Mucosa of descending colon (tissue), 3 donors: ENCODE measurements around the gene XG. TPM values are rescaled to one million over a fixed set of nuclear protein-coding genes. Genes with fewer than 3 reads are reported as not detected.
A peak's percentile ranks its signal among the peaks of the same experiment; 100 is the strongest.
"Not testable (repeated sequence)": the region's sequence is repeated elsewhere in the genome, so short reads cannot be mapped to it uniquely, and the experiment has no call there.

Source experiments
- ATAC-seq: fragments of 200-7000 bp; cut with Tn5 transposase; one replicate; pipeline ENCODE4 v1.9.1; 2020; ENCODE audit warnings: mild to moderate bottlenecking, moderate library complexity
- DNase-seq, 3 donors: peaks; one replicate each; pipeline ENCODE4 v3.0.0-alpha.2; 2020
- H3K36me3 ChIP-seq: fragments of 200-600 bp; one replicate; pipeline ENCODE4 v1.8.0; 2021; ENCODE audit warnings: low read depth, mild to moderate bottlenecking
- H3K4me1 ChIP-seq: fragments of 200-600 bp; one replicate; pipeline ENCODE4 v1.8.0; 2021; ENCODE audit warnings: low read depth, mild to moderate bottlenecking
- H3K4me3 ChIP-seq: fragments of 200-600 bp; one replicate; pipeline ENCODE4 v1.8.0; 2021; ENCODE audit warnings: mild to moderate bottlenecking
- H3K9me3 ChIP-seq: fragments of 200-600 bp; one replicate; pipeline ENCODE4 v1.8.0; 2021; ENCODE audit warnings: mild to moderate bottlenecking
- intact Hi-C, 2 donors: fragments of 100-400 bp; cut with DNase I in 1 of 2; cut with micrococcal nuclease in 1 of 2; formaldehyde crosslinking; loops; one replicate each; pipeline versions ENCODE4 v1.11.0 to v1.11.1; 2022; cut with DNase I, micrococcal nuclease
- total RNA-seq, 3 donors: library from RNA; stranded (reverse); fragmentation: NEBNext Ultra II Directional in 2 of 3; extraction: Animal tissue kit (Norgen Biotek cat#: 25700) in 2 of 3; gene quantifications; one replicate each; pipeline versions ENCODE4 v1.2.1 to v1.2.4, GENCODE V29; 2021 to 2023
- TF ChIP-seq, protein P1 (sequence below): fragments of 200-600 bp; IDR thresholded peaks from one replicate; pipeline ENCODE4 v1.8.0; 2022; ENCODE audit warnings: antibody characterized with exemption, mild to moderate bottlenecking
- donor health status: DM: no; HTN: no; CAD: no; lungs with moderate emphysema.
- donor health status: DM: no; HTN: no; CAD: no.
- donor health status: DM: no; HTN: yes; CAD: no.

Gene XG
- total RNA-seq, 3 donors from 2014 or later: 2.6 TPM; not detected in 2

DNA sequence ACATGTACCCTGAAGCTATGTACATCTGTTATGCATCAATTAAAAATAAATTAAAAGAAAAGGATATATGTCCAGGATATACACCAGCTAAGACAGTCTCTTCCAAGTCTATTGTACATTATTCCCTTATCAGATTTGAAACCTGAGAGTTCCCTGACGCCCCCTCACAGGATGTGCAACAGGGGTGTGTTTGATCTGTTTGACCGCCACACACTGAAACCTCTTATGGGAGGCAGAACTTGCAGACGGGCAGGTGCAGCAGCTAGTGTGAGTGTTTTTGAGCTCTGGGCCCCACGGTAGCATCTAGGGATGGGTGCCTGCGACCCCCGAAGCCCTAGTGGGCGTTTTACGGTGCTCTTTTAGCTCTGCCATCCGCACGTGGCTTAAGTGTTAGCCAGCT, 4.7 kb downstream of the XG start:
- ATAC-seq: no peak

GRCh38 chrX:2761246-2761645, 9.4 kb downstream of the XG start:
- no peaks in the 10 kb centered on the region for H3K4me1 ChIP-seq
- no peak for DNase-seq
- intact Hi-C loops: no loop called here
- no peaks in the 10 kb centered on the region for H3K36me3 ChIP-seq
- H3K4me3 ChIP-seq: no peak overlapping the region
- no peaks in the 10 kb centered on the region for H3K9me3 ChIP-seq
- ATAC-seq: no peak
- TF ChIP-seq, protein P1, sequence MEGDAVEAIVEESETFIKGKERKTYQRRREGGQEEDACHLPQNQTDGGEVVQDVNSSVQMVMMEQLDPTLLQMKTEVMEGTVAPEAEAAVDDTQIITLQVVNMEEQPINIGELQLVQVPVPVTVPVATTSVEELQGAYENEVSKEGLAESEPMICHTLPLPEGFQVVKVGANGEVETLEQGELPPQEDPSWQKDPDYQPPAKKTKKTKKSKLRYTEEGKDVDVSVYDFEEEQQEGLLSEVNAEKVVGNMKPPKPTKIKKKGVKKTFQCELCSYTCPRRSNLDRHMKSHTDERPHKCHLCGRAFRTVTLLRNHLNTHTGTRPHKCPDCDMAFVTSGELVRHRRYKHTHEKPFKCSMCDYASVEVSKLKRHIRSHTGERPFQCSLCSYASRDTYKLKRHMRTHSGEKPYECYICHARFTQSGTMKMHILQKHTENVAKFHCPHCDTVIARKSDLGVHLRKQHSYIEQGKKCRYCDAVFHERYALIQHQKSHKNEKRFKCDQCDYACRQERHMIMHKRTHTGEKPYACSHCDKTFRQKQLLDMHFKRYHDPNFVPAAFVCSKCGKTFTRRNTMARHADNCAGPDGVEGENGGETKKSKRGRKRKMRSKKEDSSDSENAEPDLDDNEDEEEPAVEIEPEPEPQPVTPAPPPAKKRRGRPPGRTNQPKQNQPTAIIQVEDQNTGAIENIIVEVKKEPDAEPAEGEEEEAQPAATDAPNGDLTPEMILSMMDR: no peak

More for the DNA sequence above, 4.7 kb downstream of the XG start:
- no peak for DNase-seq
- TF ChIP-seq, protein P1: no peak
- Histone ChIP-seq H3K4me1 (no peaks in the 10 kb centered on the region), H3K4me3 (no peak overlapping the region), H3K36me3 (no peaks in the 10 kb centered on the region), H3K9me3 (no peaks in the 10 kb centered on the region)
- intact Hi-C loops: no loop called here

GRCh38 chrX:2762671-2763070, 10.8 kb downstream of the XG start:
- H3K4me3 ChIP-seq, DNase-seq, H3K4me1 ChIP-seq, H3K9me3 ChIP-seq, H3K36me3 ChIP-seq, intact Hi-C loops, ATAC-seq: not testable (repeated sequence)

- DNase-seq, H3K4me3 ChIP-seq, H3K36me3 ChIP-seq, H3K4me1 ChIP-seq, H3K9me3 ChIP-seq, ATAC-seq, intact Hi-C loops: not testable (repeated sequence)
Observed at GRCh38 chrX:2764766-2765548, 13.1 kb downstream of the XG start.

GRCh38 chrX:2765549-2765830, 13.7 kb downstream of the XG start:
- ATAC-seq: no peak
- TF ChIP-seq, protein P1: no peak
- H3K4me1 ChIP-seq: no peaks in the 10 kb centered on the region
- intact Hi-C loops: no loop called here
- no peak overlapping the region for H3K4me3 ChIP-seq
- no peak for DNase-seq
- no peaks in the 10 kb centered on the region for H3K9me3 ChIP-seq
- H3K36me3 ChIP-seq: no peaks in the 10 kb centered on the region

DNA sequence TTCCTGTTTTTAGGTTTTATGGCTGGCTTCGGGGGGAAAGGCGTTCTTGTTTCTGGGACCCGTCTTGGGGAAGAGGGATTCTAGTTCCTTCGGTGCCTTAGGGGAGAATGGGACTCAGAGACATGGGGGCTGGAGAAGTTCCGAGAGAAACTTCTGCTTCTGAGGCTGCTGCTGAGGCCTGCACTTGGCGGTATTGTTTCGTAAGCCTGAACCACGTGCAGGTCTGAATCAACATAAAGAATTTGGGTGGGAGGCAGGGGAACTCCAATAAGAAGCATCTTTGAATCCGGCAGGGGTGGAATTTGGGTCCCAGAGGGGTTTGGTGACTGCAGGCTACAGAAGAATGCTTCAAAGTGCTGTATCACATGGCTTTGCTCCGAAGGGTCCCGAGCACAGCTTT, 15.1 kb downstream of the XG start:
- H3K36me3 ChIP-seq: no peaks in the 10 kb centered on the region
- ATAC-seq: no peak
- no peaks in the 10 kb centered on the region for H3K9me3 ChIP-seq
- H3K4me3 ChIP-seq: no peak overlapping the region
- intact Hi-C loops: no loop called here
- TF ChIP-seq, protein P1: no peak
- no peaks in the 10 kb centered on the region for H3K4me1 ChIP-seq
- DNase-seq: peak in 1 of 3 donors; percentile 6
